AML-193 (cell line): ENCODE measurements around the gene IFNA17.
"Not testable (repeated sequence)": the region's sequence is repeated elsewhere in the genome, so short reads cannot be mapped to it uniquely, and the experiment has no call there.

Source experiments
- DNase-seq, 2 experiments: peaks; one replicate each; lab custom pipeline; 2025; lab: John Stamatoyannopoulos, UW

The IFNA17 gene

DNA sequence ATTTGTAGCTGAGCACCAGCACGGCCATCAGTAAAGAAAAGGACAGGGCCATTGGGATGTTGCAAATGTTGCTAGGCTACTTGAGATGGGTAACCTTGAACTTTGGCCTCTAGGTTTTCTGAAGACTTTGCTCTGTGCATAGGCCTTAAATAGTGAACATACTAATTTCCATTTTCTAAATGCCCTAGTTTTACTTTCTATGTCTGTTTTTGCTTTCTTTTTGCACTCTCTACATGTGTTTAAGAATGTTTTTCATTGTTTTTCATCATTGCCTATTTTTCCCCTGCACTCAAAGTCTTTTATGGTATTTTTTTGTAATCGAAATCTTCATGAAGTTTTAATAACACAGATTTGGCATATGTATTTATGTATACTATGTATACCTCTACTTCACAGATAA lies at the start of gene IFNA17:
Gene IFNA17 (minus strand): TSS at position 101 of the 400 bp plus-strand sequence. CDS start 49 bp downstream, at position 52.
- DNase-seq: no peak

DNA sequence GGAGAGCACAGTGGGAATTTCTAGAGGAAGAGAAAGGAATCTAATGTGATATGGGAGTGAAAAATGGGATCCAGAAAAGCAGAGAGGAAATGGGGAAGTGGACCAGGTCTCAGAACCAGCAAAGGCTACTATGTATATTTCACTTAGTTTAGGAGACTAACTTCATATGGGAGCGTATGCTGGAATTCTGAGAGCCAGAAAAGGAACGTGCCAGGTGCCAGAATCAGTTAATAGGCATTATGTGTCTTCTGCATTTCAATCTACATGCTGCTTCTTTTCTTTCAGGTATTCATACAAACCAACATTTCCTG lies 40.3 kb upstream of the IFNA17 start:
- DNase-seq: no peak

DNA sequence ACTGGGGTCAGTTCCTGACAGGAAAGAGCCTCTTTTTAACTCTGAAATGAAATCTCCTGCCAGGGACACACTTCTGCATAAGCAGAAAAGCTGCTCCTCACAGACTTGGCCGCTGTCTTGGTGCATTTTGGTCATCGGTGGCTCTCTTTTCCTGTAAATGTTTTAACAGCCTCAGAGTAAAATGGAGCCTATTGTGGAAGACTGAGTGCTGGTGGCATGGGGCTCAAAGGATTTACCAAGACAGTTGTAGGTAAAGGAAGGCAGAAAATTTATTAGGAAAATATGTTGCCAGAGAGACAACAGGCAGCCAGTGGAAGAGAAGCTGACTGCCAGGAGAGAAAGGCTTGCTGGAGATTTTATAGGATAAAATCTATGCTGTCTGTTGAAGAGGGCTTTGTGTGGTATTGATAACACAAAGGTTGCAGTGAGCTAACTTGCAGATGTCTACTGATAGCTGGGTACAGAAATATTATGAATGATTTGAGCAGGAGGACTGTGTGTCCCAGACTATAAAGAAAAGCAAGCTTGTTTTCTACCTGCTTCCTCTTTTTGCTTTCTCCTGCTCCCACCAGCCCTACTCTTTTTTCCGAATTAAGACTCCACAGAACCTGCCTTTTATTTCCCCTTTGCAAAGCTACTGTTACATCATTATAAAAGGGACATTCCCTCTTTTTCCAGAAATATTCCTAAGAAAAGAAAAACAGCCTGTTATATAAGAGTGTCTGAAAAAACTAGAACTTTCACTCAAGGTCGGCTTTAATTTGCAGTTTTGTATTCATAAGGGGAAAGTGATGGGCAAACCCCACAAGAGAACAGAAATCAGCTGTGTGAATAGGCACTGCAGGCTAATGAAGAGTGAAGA lies 39.7 kb upstream of the IFNA17 start:
- peak; percentile 29 to 49 for DNase-seq

DNA sequence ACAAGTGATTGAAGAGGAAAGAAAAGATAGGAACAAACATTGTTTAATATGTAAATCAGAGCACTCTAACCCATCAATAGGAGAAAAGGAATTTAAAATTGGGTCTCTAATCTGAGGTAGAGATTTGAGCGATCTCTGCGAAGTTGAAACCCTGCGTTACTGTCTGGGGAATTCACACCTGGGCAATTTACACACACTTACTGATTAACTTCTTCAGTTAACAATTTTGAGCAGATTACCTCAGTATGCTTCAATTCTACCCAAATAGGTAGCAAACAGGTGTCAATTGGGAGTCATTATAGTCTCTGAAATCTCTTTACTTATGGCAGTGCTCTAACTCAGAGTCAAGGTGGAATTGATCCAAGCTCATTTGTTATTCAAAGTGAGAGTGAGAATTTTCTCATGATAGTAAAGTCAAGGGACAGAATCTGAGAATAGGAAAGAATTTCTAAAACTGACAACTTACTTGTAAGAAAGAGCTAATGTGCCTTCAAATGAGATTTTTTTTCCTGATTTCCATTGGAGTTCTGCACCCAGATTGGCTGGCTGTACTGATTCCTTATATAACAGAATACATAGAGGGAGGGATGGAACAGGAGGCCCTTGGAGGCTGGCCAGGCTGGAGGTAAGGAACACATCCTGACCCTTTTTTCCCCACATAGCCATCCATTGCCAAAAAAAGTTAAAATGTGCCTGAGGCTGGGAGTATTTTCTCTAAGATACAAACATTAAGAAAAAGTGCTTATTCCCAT lies 38.9 kb upstream of the IFNA17 start:
- no peak for DNase-seq

DNA sequence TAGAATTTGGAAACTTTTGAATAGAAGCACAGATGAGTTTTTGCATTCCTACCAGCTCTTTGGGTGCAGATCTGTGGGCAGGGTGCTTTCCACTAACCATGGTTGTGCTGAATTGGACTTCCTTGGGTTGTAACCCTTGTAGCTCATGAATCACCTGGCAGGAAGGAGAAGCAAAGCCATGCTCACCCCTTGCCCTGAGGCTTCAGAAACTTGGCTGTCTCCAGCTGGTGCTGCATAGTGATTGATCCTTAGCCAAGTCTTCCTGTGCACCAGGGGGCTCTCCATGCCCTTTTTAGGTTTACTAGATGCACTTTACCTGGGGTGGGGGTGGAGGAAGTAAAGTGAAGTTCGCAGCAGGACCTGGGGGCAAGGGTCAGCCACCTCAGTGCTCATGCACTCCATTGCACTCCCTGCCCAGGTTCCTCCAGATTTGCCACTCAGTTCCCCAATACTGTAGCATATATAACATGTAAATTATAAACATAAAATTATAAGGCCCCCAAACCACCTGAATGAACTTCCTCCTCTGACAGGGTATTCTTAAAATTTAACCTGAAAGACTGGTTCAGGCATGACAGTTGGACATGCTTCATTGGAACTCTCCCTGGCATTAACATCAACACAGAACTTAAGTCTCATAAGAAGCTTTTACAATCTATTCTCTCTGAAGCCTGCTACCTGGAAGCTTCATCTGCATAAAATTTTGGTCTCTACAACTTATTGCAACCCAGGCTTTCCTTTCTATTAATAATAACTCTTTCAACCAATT lies 37.6 kb upstream of the IFNA17 start:
- no peak for DNase-seq

DNA sequence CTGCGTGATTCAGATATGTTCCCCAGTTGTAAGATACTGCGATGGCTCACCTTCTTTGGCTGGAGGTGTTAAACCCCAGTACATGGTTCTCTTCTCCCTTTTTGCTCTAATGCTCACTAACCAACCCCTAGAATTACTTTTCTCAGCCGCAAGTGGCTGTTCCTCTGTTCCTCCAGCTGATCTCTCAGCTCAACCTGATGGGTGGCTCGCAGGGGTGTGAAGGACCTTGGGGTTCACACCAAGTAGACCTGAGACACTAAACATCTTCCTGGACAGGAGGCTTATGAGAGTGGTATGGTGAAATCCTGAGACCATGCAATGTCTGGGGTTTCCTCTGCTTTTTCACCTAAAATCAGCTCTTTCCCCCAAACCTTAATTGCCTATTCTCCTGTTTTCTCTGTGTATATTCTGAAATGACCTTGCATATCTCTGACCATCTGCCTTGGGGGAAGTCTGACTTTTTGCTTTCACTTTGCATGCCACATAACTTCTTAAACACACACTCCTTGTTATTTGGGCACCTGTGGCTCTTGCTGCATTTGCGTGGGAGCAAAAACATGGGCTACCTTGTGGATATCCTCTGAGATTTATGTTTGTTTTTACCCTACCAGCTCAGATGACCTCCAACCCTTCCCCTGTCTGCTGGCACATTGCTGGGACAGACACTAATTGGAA lies 27.7 kb upstream of the IFNA17 start:
- DNase-seq: no peak

DNA sequence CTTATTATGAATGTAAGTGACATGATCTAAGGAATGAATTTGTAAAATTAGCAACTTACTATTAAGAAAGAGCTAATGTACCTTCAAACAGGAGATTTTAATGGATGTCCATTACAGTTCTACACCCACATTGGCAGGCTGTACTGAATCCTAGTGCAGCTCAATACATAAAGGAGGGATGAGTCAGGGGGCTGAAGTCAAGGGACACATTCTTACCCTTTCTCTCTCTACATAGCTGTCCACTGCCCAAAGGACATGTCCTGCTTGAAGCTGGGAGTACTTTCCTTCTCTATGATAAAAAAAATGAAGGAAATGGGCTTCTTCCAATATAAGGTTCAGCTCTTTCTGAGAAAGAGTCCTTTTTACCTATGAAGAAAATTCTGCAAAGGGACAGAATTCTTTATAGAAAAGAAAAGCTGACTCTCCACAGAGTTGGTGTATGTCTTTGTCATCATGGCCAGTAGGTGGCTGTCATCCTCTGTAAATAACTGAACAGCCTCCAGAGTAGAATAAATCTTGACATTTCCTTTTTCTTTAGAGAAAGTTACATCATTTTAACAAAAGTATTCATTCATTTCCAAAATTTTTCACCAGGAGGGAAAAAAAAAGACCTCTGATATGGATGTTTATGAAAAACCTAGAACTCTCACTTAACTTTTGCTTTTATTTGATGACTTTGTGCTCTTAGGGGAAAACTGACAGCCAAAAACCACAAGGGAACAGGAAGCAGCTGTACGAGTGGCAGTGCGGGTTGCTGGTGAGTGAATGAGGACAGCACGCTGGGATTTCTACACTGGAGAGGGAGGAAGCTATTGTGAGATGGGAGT lies 24.9 kb upstream of the IFNA17 start:
- peak; percentile 84 to 89 for DNase-seq

DNA sequence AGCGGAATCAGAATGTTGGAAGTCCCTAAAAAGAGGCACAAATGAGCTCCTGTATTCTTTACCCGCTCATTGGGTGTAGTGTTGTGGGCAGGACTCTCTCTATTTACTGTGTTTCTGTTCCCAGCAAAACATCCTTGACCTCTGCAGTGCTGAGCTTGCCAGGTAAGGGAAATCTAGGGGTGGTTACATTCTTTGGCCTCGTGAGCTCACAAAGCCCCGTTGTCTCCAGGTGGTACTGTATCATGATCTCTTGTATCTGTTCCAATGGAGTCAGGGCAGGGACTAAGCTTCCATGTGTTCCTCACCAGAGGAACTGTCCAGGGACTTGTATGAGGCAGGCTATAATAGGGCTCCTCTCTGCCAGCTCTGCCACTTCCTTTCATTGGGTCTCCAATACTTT lies 23.6 kb upstream of the IFNA17 start:
- DNase-seq: no peak

DNA sequence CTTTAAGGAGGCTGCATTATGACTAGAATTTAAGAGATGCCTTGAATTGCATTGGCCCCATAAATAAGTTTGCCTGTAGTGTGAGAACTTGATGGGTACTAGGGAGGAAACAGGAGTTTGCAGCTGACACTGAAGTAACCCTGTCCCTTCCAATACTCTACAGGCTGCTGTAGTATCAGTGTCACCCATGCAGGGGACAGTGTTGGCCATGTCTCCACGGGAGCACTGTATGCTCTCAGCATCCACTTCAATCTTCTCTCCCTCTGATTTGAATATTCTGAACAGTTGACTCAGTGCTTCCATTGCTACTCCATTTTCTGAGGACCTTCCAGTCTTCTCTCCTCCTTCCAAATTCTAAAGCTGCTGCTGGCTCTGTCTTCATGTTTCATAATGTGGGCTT lies 23.2 kb upstream of the IFNA17 start:
- no peak for DNase-seq

DNA sequence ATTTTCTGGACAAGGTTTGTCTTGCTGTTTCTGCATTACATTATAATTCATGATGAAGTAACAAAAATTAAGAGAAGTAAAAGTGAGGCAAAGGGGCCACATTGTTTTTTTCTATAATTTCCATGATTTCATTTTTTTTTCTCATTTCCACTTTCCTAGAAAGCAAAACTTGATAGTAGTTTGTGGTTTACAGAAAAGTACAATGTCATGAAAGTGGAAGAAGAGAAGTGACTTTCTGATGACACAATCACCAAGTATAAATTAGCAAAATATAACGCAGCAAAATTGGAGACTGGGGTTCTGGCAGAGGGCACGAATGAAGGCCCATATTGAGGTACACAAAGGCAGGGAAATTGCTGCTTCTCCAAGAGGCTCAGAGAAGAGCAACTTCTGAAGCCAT lies 16.8 kb upstream of the IFNA17 start:
- peak; percentile 54 to 55 for DNase-seq

DNA sequence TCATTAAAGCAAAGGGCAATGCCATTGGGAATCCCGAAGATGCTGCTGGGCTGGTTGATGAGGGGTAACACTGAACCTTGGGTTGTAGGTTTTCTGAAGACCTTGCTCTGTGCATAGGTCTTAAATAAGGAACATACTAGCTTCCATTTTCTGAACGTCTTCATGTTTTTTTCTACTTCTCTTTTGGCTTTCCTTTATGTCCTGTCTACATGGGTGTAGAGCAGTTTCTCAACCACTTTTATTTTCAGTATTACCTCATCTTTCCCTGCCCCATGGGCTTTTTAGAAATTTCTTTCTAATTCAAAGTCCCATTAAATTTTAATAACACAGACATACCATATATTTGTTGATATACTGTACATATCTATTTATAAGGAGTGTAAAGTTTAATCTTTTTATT lies 11.9 kb upstream of the IFNA17 start, which contains the start of gene IFNA14:
Gene IFNA14 (minus strand): TSS at position 95 of the 400 bp plus-strand sequence. CDS start 70 bp downstream, at position 25.
- DNase-seq: peak; percentile 54 to 57

DNA sequence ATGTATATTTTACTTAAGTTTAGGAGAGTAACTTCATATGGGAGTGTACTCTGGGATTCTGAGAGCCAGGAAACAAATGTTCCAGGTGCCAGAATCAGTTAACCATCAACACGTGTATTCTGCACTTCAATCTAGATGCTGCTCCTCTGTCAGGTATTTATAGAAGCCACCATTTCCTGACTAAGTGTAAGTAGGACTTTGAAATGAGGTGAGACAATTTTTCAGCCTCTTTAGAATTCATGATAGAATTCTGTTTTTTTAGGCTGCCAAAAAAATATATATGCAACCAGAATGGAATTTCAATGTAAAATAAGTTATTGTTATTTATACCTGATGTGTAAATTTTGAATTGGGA lies 8.3 kb upstream of the IFNA17 start:
- DNase-seq: not testable (repeated sequence)

DNA sequence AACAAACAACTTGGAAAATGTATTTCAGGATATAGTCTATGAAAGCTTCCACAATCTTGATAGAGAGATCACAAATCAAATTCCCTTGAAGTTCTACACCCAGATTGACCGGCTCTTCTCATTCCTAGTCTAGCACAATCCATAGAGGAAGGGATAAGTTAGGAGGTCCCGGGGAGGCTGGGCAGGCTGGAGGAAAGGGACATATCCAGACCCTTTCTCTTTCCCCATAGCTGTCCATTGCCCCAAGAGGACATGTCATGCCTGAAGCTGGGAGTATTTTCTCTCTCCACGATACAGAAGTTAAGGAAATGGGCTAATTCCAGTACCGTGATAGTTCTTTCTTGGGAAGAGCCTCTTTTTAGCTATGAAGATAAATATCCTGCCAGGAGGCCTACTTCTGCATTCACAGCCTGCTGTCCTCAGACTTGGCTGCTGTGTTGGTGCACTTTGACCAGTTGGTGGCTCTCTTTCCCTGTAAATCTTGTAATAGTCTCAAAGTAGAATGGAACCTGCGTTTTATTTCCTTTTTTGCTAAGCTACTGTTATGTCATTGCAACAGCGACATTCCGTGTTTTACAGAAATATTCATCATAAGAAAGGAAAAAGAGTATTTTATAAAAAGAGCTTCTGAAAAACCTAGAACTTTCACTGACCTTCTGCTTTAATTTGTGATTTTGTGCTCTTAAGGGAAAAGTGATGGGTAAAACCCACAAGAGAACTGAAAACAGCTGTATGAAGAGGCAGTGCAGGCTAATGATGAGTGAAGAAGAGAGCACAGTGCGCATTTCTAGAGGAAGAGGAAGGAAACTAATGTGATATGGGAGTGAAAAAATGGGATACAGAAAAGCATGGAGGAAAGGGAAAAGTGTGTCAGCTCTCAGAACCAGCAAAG lies 7.7 kb upstream of the IFNA17 start:
- peak; percentile 84 to 91 for DNase-seq

DNA sequence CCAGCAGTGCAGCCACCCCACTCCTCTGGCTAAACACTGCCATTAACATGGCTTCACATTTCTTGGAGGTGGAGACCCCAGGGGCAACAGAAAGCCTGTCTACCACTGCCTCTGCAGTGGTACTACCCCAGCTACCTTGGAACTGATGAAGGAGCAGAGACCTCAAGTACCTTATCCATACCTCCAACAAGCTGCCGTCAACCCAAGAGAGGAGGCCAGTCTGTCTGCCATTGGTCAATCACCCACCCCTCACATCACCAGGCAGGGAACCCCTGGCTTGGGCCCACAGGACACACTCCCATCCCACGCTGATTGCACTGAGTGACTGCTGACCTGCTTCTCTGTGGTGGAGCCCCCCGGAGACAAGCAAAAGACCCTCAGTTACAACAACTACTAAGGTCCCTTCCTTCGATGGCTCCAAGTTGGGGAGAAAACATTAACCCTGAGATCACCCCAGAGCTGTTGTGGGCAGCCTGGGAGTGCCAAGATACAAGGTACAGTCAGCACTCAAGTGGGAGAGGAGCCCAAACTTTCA lies 6.2 kb upstream of the IFNA17 start:
- DNase-seq: no peak

DNA sequence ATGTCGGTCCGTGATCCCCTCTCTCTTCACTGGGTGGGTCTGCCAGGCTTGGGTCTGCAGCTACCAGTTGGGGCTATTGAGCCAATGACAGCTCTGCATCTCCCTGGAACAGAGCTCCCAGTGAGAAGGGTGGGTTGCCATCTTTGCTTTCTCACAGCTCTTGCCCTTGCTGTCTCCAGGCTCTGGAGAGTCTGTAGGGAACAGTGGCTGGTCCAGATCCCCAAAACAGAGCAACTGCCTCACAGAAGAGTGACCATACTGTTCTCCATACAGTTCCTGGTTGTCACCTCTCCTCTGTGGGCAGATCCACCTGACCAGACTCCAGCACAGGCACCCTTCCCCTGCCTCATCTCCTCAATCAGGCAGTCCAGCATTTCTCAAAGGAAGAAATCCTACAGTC lies 5.2 kb upstream of the IFNA17 start:
- DNase-seq: no peak

DNA sequence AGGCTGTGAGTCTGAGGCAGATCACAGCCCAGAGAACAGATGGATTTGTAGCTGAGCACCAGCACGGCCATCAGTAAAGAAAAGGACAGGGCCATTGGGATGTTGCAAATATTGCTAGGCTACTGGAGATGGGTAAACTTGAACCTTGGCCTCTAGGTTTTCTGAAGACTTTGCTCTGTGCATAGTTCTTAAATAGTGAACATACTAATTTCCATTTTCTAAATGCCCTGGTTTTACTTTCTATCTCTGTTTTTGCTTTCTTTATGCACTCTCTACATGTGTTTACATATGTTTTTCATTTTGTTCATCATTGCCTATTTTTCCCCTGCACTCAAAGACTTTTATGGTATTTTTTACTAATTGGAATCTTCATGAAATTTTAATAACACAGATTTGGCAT lies 10.8 kb downstream of the IFNA17 start, which contains the start of gene IFNA16:
Gene IFNA16 (minus strand): TSS at position 101 of the 400 bp plus-strand sequence. CDS start 6 bp downstream, at position 95.
- not testable (repeated sequence) for DNase-seq

DNA sequence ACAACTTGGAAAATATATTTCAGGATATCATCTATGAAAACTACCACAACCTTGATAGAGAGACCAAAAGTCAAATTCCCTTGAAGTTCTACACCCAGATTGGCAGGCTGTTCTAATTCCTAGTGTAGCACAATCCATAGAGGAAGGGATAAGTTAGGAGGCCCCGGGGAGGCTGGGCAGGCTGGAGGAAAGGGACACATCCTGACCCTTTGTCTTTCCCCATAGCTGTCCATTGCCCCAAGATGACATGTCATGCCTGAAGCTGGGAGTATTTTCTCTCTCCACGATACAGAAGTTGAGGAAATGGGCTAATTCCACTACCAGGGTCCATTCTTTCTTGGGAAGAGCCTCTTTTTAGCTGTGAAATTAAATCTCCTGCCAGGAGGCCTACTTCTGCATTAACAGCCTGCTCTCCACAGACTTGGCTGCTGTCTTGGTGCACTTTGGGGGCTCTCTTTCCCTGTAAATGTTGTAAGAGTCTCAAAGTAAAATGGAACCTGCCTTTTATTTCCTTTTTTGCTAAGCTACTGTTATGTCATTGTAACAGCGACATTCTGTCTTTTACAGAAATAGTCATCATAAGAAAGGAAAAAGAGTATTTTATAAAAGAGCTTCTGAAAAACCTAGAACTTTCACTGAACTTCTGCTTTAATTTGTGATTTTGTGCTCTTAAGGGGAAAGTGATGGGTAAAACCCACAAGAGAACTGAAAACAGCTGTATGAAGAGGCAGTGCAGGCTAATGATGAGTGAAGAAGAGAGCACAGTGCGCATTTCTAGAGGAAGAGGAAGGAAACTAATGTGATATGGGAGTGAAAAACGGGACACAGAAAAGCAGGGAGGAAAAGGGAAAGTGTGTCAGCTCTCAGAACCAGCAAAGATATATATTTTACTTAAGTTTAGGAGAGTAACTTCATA lies 14.4 kb downstream of the IFNA17 start:
- DNase-seq: not testable (repeated sequence)

DNA sequence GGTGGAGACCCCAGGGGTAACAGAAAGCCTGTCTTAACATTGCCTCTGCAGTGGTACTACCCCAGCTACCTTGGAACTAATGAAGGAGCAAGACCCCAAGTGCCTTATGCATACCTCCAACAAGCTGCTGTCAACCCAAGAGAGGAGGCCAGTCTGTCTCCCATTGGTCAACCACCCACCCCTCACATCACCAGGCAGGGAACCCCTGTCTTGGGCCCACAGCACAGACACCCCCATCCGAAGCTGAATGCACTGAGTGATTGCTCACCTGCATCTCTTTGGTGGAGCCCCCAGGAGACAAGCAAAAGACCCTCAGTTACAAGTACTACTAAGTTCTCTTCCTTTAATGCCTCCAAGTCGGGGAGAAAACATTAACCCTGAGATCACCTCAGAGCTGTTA lies 15.9 kb downstream of the IFNA17 start:
- not testable (repeated sequence) for DNase-seq
